Measurements from ENCODE around the gene DYSF. TPM values are rescaled to one million over a fixed set of nuclear protein-coding genes. Genes with fewer than 3 reads are reported as not detected.
A peak's percentile ranks its signal among the peaks of the same experiment; 100 is the strongest.

The DYSF gene
- total RNA-seq, 1 donor from 2014 or later: 112 TPM

GRCh38 chr2:71534826-71535225, 81.5 kb downstream of the DYSF start:
- H3K36me3 Mint-ChIP-seq (ENCODE audit: low read depth): peaks cover 25% of the 10 kb centered on the region
- no peak overlapping the region for H3K27ac Mint-ChIP-seq (ENCODE audit: unreplicated experiment)

GRCh38 chr2:71535526-71535925, 82.2 kb downstream of the DYSF start:
- no peaks in the 10 kb centered on the region for H3K27me3 Mint-ChIP-seq (ENCODE audit: low read depth)
- peak; percentile 43 for DNase-seq (ENCODE audit: low spot score)
- H3K4me3 Mint-ChIP-seq (ENCODE audit: unreplicated experiment): no peak overlapping the region
- peaks cover 4% of the 10 kb centered on the region for H3K4me1 Mint-ChIP-seq (ENCODE audit: low read depth)
- TF ChIP-seq CTCF (IDR thresholded peaks at IDR 0.05): no peak
- peaks cover 25% of the 10 kb centered on the region for H3K36me3 Mint-ChIP-seq (ENCODE audit: low read depth)
- H3K27ac Mint-ChIP-seq (ENCODE audit: unreplicated experiment): no peak overlapping the region
- H3K9me3 Mint-ChIP-seq (ENCODE audit: low read depth): no peaks in the 10 kb centered on the region

More at GRCh38 chr2:71534826-71535225, 81.5 kb downstream of the DYSF start:
- Mint-ChIP-seq H3K4me3 (ENCODE audit: unreplicated experiment) (no peak overlapping the region), H3K27me3 (ENCODE audit: low read depth) (no peaks in the 10 kb centered on the region), H3K9me3 (ENCODE audit: low read depth) (no peaks in the 10 kb centered on the region), H3K4me1 (ENCODE audit: low read depth) (peaks cover 4% of the 10 kb centered on the region)
- TF ChIP-seq CTCF (IDR thresholded peaks at IDR 0.05): no peak
- DNase-seq (ENCODE audit: low spot score): peak; percentile 76

GRCh38 chr2:71536226-71536671, 82.9 kb downstream of the DYSF start:
- H3K36me3 Mint-ChIP-seq (ENCODE audit: low read depth): peaks cover 23% of the 10 kb centered on the region
- H3K27me3 Mint-ChIP-seq (ENCODE audit: low read depth): no peaks in the 10 kb centered on the region
- H3K4me1 Mint-ChIP-seq (ENCODE audit: low read depth): no peaks in the 10 kb centered on the region
- no peaks in the 10 kb centered on the region for H3K9me3 Mint-ChIP-seq (ENCODE audit: low read depth)
- no peak for TF ChIP-seq CTCF (IDR thresholded peaks at IDR 0.05)
- DNase-seq (ENCODE audit: low spot score): peak; percentile 63
- H3K4me3 Mint-ChIP-seq (ENCODE audit: unreplicated experiment): no peak overlapping the region
- H3K27ac Mint-ChIP-seq (ENCODE audit: unreplicated experiment): no peak overlapping the region

- no peak for TF ChIP-seq CTCF (IDR thresholded peaks at IDR 0.05)
- Mint-ChIP-seq H3K4me3 (ENCODE audit: unreplicated experiment) (no peak overlapping the region), H3K4me1 (ENCODE audit: low read depth) (no peaks in the 10 kb centered on the region), H3K27me3 (ENCODE audit: low read depth) (no peaks in the 10 kb centered on the region), H3K9me3 (ENCODE audit: low read depth) (no peaks in the 10 kb centered on the region), H3K27ac (ENCODE audit: unreplicated experiment) (no peak overlapping the region), H3K36me3 (ENCODE audit: low read depth) (peaks cover 16% of the 10 kb centered on the region)
- DNase-seq (ENCODE audit: low spot score): peak; percentile 44
Observed at GRCh38 chr2:71538241-71538640, 84.9 kb downstream of the DYSF start.

- Mint-ChIP-seq H3K4me1 (ENCODE audit: low read depth) (no peaks in the 10 kb centered on the region), H3K4me3 (ENCODE audit: unreplicated experiment) (no peak overlapping the region), H3K36me3 (ENCODE audit: low read depth) (peaks cover 13% of the 10 kb centered on the region), H3K27me3 (ENCODE audit: low read depth) (no peaks in the 10 kb centered on the region), H3K9me3 (ENCODE audit: low read depth) (no peaks in the 10 kb centered on the region), H3K27ac (ENCODE audit: unreplicated experiment) (no peak overlapping the region)
- TF ChIP-seq CTCF (IDR thresholded peaks at IDR 0.05): no peak
- no peak for DNase-seq (ENCODE audit: low spot score)
Observed at GRCh38 chr2:71538656-71539265, 85.4 kb downstream of the DYSF start.
